Fibroblast of the aortic adventitia (primary cell): Measurements from ENCODE around the gene HAUS5. TPM values are rescaled to one million over a fixed set of nuclear protein-coding genes. Genes with fewer than 3 reads are reported as not detected.

Source experiments
- DNase-seq: peaks from one replicate; pipeline ENCODE4 v3.0.0-alpha.2; 2010; ENCODE audit warnings: low read depth
- H3K4me3 ChIP-seq: 2 replicates; pipeline ENCODE4 v1.5.1; 2011; ENCODE audit warnings: low read depth, mild to moderate bottlenecking, control low read depth, low read length, moderate library complexity
- total RNA-seq: library from RNA; depleted of rRNA; stranded (reverse); fragments of >200 nt; gene quantifications from 2 replicates; pipeline ENCODE4 v1.2.3, GENCODE V29; 2012; ENCODE audit warnings: low replicate concordance
- TF ChIP-seq, protein P1 (sequence below): IDR thresholded peaks from 2 replicates; pipeline ENCODE4 v1.5.1; 2011; ENCODE audit warnings: mild to moderate bottlenecking, low read length, control low read depth, inconsistent platforms; ENCODE audit not compliant: insufficient read depth

Gene HAUS5
- total RNA-seq, 1 donor = 9.9 TPM

DNA sequence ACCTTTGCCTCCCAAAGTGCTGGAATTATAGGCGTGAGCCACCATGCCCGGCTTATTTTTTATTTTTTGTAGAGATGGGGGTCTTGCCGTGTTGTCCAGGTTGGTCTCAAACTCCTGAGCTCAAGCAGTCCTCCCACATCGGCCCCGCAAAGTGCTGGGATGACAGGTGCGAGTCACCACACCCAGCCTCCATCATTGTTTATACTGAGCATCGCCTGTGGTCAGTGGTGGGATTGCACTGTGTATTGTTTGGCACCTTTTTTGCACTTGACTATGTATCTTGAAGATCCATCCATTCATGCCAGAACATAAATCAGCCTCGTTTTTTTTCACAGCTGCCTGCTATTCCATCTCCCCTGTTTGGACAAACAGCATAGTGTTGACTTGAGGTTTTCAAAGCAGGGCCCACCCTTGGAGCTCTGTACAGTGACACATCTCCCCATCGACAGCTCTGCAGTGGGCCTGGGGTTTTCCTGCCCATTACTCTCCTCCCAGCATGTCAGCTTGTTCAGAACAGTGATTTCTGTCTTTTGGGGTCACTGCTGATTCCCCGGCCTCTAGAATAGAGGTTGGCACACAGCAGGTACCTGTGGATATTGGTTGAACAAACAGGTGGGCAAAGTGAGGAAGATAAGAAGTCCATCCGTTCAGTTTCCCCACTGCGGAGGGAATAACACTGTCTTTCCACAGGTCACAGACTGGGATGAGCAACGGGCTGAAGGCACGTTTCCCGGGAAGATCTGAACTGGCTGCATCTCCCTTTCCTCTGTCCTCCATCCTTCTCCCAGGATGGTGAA is 45.6 kb downstream of the HAUS5 start:
- DNase-seq = no peak
- H3K4me3 ChIP-seq = no peak overlapping the region
- TF ChIP-seq, protein P1, sequence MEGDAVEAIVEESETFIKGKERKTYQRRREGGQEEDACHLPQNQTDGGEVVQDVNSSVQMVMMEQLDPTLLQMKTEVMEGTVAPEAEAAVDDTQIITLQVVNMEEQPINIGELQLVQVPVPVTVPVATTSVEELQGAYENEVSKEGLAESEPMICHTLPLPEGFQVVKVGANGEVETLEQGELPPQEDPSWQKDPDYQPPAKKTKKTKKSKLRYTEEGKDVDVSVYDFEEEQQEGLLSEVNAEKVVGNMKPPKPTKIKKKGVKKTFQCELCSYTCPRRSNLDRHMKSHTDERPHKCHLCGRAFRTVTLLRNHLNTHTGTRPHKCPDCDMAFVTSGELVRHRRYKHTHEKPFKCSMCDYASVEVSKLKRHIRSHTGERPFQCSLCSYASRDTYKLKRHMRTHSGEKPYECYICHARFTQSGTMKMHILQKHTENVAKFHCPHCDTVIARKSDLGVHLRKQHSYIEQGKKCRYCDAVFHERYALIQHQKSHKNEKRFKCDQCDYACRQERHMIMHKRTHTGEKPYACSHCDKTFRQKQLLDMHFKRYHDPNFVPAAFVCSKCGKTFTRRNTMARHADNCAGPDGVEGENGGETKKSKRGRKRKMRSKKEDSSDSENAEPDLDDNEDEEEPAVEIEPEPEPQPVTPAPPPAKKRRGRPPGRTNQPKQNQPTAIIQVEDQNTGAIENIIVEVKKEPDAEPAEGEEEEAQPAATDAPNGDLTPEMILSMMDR = peak; percentile 21

DNA sequence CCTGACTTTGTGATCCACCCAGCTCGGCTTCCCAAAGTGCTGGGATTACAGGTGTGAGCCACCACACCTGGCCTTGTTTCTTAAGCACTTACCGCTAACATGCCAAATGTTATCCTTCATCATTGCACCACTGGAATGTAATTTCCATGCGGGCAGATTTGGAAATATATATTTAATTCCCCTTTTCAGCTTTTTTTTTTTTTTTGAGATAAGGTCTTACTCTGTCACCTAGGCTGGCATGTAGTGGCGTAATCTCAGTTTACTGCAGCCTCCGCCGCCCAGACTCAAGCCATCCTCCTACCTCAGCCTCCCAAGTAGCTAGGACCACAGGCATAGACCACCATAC is 49.4 kb downstream of the HAUS5 start:
- TF ChIP-seq, protein P1 = no peak
- DNase-seq = no peak
- no peak overlapping the region for H3K4me3 ChIP-seq

DNA sequence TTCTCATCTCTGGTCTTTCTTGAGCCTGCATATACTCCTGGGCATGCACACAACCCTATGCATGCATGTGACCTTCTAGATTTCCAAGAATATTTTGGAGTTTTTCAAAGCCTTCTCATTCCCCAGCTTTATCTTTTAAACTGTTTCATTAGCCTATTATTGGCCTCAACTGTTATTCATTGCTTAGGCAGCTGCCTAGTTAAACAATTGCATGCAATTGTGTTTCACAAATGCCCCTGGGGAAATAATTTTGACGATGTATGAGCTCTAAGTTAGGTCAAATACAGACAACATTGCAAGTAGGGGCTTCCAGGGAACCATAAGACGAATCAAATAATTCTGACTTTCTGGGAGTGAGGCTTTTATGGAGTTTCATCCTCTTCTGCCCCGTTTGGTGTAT is 51.4 kb downstream of the HAUS5 start:
- no peak overlapping the region for H3K4me3 ChIP-seq
- DNase-seq = no peak
- TF ChIP-seq, protein P1 = no peak

DNA sequence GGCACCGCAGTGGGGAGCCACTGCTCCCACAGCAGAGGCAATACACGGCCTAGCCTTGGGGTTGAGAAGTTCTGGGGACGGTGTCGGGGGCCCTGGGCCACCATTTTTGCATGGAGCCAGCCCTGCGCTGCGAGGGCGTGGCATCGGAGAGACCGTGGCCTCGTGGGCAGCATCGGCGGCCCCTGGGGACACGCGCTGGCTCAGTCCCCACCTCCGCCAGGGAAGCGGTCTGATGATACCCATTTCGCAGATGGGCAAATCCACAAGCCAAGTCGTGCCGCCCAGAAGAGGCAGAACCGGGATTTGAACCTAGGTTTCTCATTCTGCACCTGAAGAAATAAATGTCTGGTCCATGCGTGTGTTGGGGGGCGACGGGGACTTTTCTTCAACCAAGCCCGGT is 52.6 kb downstream of the HAUS5 start:
- TF ChIP-seq, protein P1 = no peak
- no peak for DNase-seq
- no peak overlapping the region for H3K4me3 ChIP-seq

DNA sequence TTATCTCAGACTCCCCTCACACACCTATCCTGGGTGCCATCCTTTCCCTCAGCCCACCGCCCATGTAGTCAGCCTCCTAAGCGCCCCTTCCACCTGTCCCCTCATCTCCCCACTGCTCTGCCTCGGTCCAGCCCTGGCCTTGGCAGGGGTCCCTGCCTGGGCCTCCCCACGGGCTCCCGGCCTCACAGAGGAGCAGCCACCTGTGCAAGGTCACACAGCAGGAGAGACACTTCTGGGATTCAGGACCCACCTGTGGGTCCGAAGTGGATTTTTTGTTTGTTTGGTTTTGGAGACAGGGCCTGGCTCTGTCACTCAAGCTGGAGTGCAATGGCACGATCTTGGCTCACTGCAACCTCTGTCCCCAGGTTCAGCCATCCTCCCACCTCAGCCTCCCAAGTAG is 53.1 kb downstream of the HAUS5 start:
- TF ChIP-seq, protein P1 = no peak
- no peak for DNase-seq
- H3K4me3 ChIP-seq = no peak overlapping the region

DNA sequence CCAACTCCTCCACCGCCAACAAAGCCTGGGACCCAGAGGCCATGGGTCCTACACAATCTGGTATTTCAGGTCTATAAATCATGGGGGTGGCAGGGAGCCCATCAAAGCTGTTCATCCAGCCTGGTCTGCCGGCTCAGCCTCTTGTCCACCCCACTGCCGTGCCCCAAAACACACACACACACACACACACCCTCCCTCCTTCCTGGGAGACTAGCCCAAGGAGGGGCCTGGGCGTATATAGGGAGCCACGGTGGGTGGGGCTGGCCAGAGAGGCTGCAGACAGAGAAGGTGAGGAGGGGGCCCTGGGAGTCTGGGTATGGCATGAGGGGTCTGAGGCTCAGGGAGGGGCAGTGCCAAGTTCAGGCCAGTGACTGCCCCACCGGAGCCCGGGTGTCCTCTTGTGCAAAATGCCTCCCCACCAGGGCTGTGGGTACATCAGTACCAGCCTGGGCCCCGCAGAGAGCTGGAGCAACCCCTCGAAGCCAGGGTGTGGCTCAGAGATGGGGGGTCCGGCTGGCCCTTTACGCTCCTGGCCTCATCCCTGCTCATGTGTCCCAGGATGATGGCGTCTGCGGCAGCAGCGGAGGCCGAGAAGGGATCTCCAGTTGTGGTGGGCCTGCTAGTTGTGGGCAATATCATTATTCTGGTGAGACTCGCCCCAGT is 53.8 kb downstream of the HAUS5 start, which contains the start of gene UPK1A:
TSS of gene UPK1A (plus strand) at position 267 of the 663 bp plus-strand sequence. CDS start at position 563, 296 bp downstream.
- DNase-seq = no peak
- no peak within 1 kb of the TSS for H3K4me3 ChIP-seq
- TF ChIP-seq, protein P1 = no peak
